ENCODE data around the gene A4GNT. TPM values are rescaled to one million over a fixed set of nuclear protein-coding genes. Genes with fewer than 3 reads are reported as not detected.

A4GNT gene
- total RNA-seq, 1 donor from 2014 or later, result not detected

DNA sequence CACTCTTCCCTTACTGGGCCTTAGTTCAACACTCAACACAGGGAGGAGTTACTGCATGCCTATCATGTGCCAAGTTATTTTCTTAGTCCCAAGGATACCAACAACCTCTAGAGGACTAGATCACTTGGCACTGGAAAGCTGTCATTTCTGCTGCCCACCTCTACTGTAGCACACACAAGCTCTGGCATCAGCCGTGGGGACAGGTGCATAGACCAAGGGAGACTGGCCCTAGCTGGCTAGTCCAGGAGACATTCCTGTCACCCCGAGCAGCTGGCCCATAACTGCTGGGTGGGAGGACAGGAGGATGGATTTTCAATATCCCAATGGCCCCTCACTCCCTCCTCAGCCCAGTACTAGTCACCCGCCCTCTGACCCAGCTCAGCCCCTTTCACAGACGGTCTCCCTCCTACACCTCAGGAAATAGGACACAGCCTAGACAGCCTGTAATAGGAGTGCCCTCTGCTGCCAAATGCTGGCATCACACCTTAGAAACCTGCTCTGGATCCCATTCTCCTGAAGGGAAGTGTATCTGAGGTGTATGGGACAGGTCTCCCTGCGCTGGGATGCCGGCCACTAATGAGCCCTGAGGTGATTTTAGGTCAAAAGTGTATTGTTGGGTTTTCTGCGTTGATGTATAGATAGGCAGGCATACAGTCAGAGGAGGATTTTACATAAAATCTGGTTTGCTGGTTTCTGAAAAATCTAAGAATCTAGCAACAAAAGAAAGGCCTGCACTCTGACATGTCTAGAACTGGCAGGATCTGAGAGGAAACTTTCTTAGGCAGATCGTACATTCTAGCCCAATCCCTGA is 13.4 kb downstream of the A4GNT start:
- Histone ChIP-seq H3K36me3 (no peaks in the 10 kb centered on the region), H3K27me3 (no peaks in the 10 kb centered on the region), H3K9me3 (no peaks in the 10 kb centered on the region), H3K4me3 (no peak overlapping the region), H3K27ac (no peak overlapping the region), H3K4me1 (peaks cover 0 to 5% of the 10 kb centered on the region in 2 donors)
- TF ChIP-seq, protein P1, sequence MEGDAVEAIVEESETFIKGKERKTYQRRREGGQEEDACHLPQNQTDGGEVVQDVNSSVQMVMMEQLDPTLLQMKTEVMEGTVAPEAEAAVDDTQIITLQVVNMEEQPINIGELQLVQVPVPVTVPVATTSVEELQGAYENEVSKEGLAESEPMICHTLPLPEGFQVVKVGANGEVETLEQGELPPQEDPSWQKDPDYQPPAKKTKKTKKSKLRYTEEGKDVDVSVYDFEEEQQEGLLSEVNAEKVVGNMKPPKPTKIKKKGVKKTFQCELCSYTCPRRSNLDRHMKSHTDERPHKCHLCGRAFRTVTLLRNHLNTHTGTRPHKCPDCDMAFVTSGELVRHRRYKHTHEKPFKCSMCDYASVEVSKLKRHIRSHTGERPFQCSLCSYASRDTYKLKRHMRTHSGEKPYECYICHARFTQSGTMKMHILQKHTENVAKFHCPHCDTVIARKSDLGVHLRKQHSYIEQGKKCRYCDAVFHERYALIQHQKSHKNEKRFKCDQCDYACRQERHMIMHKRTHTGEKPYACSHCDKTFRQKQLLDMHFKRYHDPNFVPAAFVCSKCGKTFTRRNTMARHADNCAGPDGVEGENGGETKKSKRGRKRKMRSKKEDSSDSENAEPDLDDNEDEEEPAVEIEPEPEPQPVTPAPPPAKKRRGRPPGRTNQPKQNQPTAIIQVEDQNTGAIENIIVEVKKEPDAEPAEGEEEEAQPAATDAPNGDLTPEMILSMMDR (IDR thresholded peaks at IDR 0.05), result peak; percentile 54 to 86 (median 85)
- intact Hi-C loops (cut with DNase I), result loop anchor here (1.0 to 10.0 kb wide), 7 partner anchors 51 to 806 kb away; partner anchors contain the start of genes ARMC8, DBR1, MRAS and PIK3CB
- DNase-seq (ENCODE audit: low spot score in 2 of 2), result peak in 1 of 2 donors; percentile 88

DNA sequence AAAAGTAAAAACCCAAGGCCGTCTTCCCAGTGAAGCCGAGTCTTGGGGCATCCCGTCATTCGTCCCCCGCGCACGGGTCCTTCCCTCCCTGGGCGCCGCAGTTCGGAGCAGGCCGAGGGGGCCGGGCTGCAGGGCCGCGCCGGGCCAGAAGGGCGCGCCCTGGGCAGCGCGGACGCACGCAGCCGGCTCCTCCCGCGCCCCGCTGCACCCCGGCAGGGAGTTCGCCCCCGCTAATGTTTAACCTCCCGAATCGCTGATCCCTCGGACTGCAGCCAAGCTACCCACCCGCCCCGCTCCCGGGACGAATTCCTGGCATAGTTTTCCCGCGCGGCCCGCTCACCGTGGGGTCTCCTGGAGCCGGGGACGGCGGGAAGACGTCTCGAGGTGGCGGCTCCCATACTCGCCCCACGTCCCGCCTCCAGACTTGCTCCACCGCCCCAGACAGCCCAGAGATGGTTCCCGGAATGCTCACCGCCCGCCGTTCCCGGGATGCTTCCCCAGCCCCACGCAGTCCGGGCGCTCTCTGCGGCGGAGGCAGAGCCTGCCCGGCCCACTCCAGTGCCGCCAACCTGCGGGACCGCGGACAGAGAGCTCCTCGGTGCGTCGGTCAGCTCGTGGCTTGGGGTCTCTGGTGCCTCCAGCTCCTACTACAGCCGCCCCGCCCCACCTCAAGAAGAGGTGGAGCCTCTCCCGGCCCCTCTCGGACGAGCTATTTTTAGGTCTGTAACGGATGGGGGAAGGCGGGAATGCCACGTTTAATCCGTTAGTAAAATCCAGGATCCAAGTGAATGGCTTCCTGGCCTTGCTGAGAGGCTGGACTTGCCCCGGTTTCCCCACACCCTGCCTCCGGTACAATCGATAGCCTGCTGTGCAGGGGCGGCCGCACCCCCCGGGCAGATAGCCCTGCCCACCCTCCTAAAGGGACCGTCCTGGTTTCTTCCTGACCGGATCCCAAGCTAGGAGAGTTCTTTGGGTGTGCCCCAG is 16.9 kb downstream of the A4GNT start, which contains the start of gene DZIP1L:
Gene DZIP1L (minus strand): TSS at position 621 of the 984 bp plus-strand sequence. CDS start 11,637 bp downstream, outside the sequence.
- TF ChIP-seq, protein P1 (IDR thresholded peaks at IDR 0.05), result peak; percentile 9 to 65 (median 50)
- intact Hi-C loops (cut with DNase I), result loop anchor here (5.0 to 10.0 kb wide), 5 partner anchors 72 to 810 kb away; partner anchors contain the start of genes ARMC8, MRAS and PIK3CB
- H3K9me3 ChIP-seq, result no peaks in the 10 kb centered on the region
- H3K27ac ChIP-seq, result peak within 1 kb of the TSS; percentile 92 to 97
- H3K36me3 ChIP-seq, result peaks cover 5 to 7% of the 10 kb centered on the region in 2 donors
- H3K4me1 ChIP-seq, result peaks cover 0 to 10% of the 10 kb centered on the region in 2 donors
- DNase-seq (ENCODE audit: low spot score in 2 of 2), result peak in 1 of 2 donors; percentile 81
- H3K4me3 ChIP-seq, result peak within 1 kb of the TSS; percentile 75 to 95
- H3K27me3 ChIP-seq, result no peaks in the 10 kb centered on the region

DNA sequence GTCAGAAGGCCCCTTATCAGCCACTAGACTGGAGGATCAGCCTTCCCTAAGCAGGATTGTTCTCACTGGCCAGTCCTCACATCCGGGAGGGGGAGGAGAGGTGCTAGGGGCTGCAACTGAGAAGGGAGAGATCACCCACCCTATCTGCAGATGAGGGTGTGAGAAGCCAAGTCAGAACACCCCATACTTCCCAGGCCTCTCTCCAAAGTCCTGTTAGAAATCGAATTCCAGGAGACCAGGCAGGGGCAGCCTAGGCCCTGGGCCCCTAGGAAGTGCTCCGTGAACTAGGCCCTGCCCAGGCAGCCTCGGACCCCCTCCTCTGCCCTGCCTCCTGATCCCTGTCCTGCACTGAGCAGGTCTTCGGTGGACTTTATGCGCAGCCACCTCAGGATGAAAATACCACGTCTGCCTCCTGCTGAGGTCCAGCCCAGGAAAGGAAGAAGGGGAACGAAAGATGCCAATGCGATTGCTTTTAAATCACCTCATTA is 17.7 kb downstream of the A4GNT start:
- intact Hi-C loops (cut with DNase I), result loop anchor here (10.0 kb wide), 2 partner anchors 720 to 810 kb away; partner anchors contain the start of gene PIK3CB
- no peaks in the 10 kb centered on the region for H3K9me3 ChIP-seq
- peaks cover 5 to 7% of the 10 kb centered on the region in 2 donors for H3K36me3 ChIP-seq
- TF ChIP-seq, protein P1 (IDR thresholded peaks at IDR 0.05), result no peak
- H3K27me3 ChIP-seq, result no peaks in the 10 kb centered on the region
- H3K4me1 ChIP-seq, result peaks cover 0 to 10% of the 10 kb centered on the region in 2 donors
- DNase-seq (ENCODE audit: low spot score in 2 of 2), result no peak
- H3K4me3 ChIP-seq, result peak overlapping the region; percentile 75 to 95
- H3K27ac ChIP-seq, result peak overlapping the region; percentile 92 to 97

DNA sequence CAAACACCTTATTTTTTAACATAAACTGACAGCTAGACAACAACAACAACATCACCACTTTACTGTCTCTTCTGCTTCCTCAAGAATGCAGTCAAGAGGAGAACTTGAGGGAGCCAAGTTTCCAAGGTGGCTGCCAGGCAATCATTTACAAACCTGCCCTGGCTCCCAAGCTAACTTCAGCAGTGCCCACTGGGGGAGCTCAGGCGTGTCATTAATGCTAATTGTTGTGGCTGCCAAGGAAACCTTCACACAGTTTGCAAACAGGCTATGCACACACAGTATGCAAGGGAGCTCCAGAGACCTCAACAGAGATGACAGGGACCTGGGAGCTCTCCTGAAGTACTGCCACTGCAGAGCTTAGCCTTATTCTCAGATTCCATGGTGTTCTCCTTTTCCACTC is 18.9 kb downstream of the A4GNT start:
- TF ChIP-seq, protein P1 (IDR thresholded peaks at IDR 0.05), result no peak
- Histone ChIP-seq H3K27me3 (no peaks in the 10 kb centered on the region), H3K36me3 (peaks cover 5 to 7% of the 10 kb centered on the region in 2 donors), H3K9me3 (no peaks in the 10 kb centered on the region), H3K4me1 (peaks cover 0 to 10% of the 10 kb centered on the region in 2 donors), H3K27ac (peak overlapping the region; percentile 92 to 97), H3K4me3 (peak overlapping the region in 1 of 2 donors; percentile 75)
- intact Hi-C loops (cut with DNase I), result loop anchor here (10.0 kb wide), 2 partner anchors 721 to 811 kb away; partner anchors contain the start of gene PIK3CB
- DNase-seq (ENCODE audit: low spot score in 2 of 2), result no peak

DNA sequence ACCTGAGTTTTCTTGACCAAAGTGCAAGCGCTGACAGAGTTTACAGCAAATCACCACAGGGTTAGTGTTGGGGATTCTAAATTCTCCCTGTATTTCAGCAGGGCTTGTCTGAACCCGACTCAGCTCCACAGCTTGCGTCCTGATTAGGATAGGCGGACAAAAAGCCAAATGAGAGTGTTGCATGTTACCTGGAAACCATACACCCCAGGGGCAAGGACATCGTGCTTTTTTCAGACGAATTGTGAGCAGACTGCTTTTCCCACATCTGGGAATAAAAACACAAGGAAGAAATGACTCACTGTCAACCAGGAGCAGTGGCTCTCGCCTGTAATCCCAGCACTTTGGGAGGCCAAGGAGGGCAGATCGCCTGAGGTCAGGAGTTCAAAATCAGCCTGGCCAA is 19.8 kb downstream of the A4GNT start:
- intact Hi-C loops (cut with DNase I), result loop anchor here (10.0 kb wide), 2 partner anchors 722 to 812 kb away; partner anchors contain the start of gene PIK3CB
- no peak overlapping the region for H3K4me3 ChIP-seq
- H3K27me3 ChIP-seq, result no peaks in the 10 kb centered on the region
- peaks cover 5 to 7% of the 10 kb centered on the region in 2 donors for H3K36me3 ChIP-seq
- H3K9me3 ChIP-seq, result no peaks in the 10 kb centered on the region
- H3K27ac ChIP-seq, result no peak overlapping the region
- TF ChIP-seq, protein P1 (IDR thresholded peaks at IDR 0.05), result no peak
- no peak for DNase-seq (ENCODE audit: low spot score in 2 of 2)
- peaks cover 0 to 10% of the 10 kb centered on the region in 2 donors for H3K4me1 ChIP-seq
